Esophagus squamous epithelium (tissue), 5 donors: ENCODE data around the gene MED27. TPM values are rescaled to one million over a fixed set of nuclear protein-coding genes. Genes with fewer than 3 reads are reported as not detected.

Experiments used
- DNase-seq: peaks from one replicate; lab custom pipeline; 2025; lab: John Stamatoyannopoulos, UW
- H3K27ac ChIP-seq, 4 donors: fragments of 200-600 bp; sonication (generic); one replicate each; pipeline ENCODE4 v1.5.1; 2016 to 2019; ENCODE audit warnings: mild to moderate bottlenecking in 1 of 4
- H3K27me3 ChIP-seq, 4 donors: fragments of 200-600 bp; sonication (generic); 1 replicate in 3 of 4; 2 replicates in 1 of 4; pipeline versions ENCODE4 v1.5.1 to v1.6.0; 2017 to 2021; ENCODE audit warnings: antibody characterized with exemption in 1 of 4
- H3K36me3 ChIP-seq, 3 donors: fragments of 200-600 bp; sonication (generic); one replicate each; pipeline ENCODE4 v1.5.1; 2016 to 2019
- H3K4me1 ChIP-seq, 3 donors: fragments of 200-600 bp; sonication (generic); one replicate each; pipeline ENCODE4 v1.5.1; 2017 to 2019
- H3K4me3 ChIP-seq, 4 donors: fragments of 200-600 bp; sonication (generic); 1 replicate in 3 of 4; 2 replicates in 1 of 4; pipeline ENCODE4 v1.5.1; 2016 to 2019; ENCODE audit warnings: mild to moderate bottlenecking in 2 of 4, moderate library complexity in 1 of 4
- H3K9me3 ChIP-seq, 3 donors: fragments of 200-600 bp; sonication (generic); one replicate each; pipeline ENCODE4 v1.5.1; 2016 to 2019
- POLR2A ChIP-seq, 4 donors: fragments of 450-650 bp; IDR thresholded peaks; one replicate each; pipeline ENCODE4 v1.6.1; 2017; ENCODE audit warnings: antibody characterized with exemption in 4 of 4, mild to moderate bottlenecking in 4 of 4, moderate library complexity in 3 of 4
- WGBS, 2 donors: methylation state at CpG; one replicate each; pipeline ENCODE4 v1.1.5; 2018; 5-methylcytosine and 5-hydroxymethylcytosine counted together
- intact Hi-C: fragments of 100-400 bp; cut with DNase I; formaldehyde crosslinking; loops from one replicate; pipeline ENCODE4 v1.15.0; 2022
- total RNA-seq, 4 donors: library from RNA; depleted of rRNA; stranded (reverse); fragments of >200 nt; gene quantifications; one replicate each; pipeline ENCODE4 v1.1.0, GENCODE V29; 2016
- TF ChIP-seq, protein P1 (sequence below), 6 experiments: fragments of 450-650 bp in 4 of 6; fragments of 200-600 bp in 2 of 6; sonication (generic) in 2 of 6; IDR thresholded peaks; one replicate each; pipeline ENCODE4 v1.5.1; 2016 to 2019; ENCODE audit warnings: antibody characterized with exemption in 6 of 6, mild to moderate bottlenecking in 4 of 6, moderate library complexity in 4 of 6
- donor health status: DM: yes; HTN: yes; CAD: no.

Gene MED27
- total RNA-seq, 4 donors from 2014 or later, result 10.6 to 20.0 (median 17.6) TPM

DNA sequence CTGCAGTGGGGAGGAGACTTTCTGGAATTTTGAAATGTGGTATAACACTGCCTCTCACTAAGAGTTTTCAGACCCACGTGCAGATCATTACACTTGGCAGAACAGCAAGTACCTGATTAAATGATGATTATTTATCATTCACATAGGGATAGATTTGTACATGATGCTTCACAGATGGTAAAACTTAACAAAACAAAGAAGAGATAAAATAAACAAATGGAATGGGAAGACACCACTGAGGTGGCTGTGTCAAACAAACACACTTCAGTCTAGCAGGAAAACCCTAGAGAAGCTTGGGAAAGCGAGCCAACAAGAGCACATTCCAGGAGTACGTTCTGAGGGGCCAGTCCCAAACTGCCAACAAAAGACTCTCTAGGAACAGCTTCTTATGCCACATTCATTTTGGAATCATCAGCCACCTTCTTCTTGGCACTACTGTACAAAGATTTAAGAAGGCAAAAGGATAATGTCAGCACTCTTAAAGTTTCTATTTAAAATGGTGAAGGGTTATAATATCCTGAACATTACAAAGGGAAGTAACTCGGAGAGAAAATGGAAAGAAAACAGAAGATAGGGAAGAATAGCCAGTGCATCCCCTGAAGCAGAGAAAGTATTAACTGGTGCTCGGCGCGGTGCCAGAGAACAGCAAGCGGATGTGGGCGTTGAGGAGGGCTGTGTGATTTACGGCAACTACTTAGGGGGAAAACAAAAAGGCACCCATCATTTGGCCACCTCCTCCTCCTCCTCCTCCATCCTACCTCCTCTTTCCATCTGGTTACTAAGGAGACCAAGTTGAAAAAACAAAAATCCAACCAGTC, 1.6 kb downstream of the MED27 start:
- Histone ChIP-seq H3K4me1 (peaks cover 5 to 43% (median 18%) of the 10 kb centered on the region in 3 donors), H3K9me3 (no peaks in the 10 kb centered on the region), H3K36me3 (peaks cover 0 to 39% (median 0%) of the 10 kb centered on the region in 3 donors), H3K27me3 (peaks cover 0 to 3% (median 0%) of the 10 kb centered on the region in 4 donors), H3K4me3 (peak overlapping the region in 3 of 4 donors; percentile 77 to 90 (median 81)), H3K27ac (no peak overlapping the region)
- intact Hi-C loops, result no loop called here
- no peak for DNase-seq
- WGBS, 2 donors, result 38 to 52% methylated on average over 10 of the region's 10 CpGs
- TF ChIP-seq, protein P1, sequence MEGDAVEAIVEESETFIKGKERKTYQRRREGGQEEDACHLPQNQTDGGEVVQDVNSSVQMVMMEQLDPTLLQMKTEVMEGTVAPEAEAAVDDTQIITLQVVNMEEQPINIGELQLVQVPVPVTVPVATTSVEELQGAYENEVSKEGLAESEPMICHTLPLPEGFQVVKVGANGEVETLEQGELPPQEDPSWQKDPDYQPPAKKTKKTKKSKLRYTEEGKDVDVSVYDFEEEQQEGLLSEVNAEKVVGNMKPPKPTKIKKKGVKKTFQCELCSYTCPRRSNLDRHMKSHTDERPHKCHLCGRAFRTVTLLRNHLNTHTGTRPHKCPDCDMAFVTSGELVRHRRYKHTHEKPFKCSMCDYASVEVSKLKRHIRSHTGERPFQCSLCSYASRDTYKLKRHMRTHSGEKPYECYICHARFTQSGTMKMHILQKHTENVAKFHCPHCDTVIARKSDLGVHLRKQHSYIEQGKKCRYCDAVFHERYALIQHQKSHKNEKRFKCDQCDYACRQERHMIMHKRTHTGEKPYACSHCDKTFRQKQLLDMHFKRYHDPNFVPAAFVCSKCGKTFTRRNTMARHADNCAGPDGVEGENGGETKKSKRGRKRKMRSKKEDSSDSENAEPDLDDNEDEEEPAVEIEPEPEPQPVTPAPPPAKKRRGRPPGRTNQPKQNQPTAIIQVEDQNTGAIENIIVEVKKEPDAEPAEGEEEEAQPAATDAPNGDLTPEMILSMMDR (IDR thresholded peaks at IDR 0.05), result no peak
- TF ChIP-seq POLR2A (IDR thresholded peaks at IDR 0.05), result no peak

DNA sequence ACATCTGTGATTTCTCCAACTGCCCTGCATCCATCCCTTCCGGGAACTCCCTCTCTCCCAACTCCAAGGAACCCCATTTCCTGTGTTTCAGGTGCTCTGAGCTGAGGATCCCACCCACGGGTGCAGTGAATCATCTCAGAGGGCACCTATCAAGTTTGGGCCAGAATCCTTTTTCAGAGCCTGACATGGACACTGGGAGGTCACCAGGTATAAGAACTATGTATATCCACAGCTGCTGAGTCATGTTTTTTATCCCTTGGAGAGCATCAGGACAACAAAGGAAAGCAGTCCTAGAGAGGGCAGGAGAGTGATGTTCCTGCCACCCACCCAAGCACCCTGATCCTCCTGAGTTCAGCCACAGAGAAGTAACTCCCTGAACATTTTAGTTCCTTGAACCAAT, 3.8 kb downstream of the MED27 start:
- no peaks in the 10 kb centered on the region for H3K9me3 ChIP-seq
- intact Hi-C loops, result no loop called here
- DNase-seq, result no peak
- H3K27me3 ChIP-seq, result no peaks in the 10 kb centered on the region
- H3K4me3 ChIP-seq, result no peak overlapping the region
- peaks cover 0 to 55% (median 0%) of the 10 kb centered on the region in 3 donors for H3K36me3 ChIP-seq
- no peak for TF ChIP-seq POLR2A (IDR thresholded peaks at IDR 0.05)
- TF ChIP-seq, protein P1 (IDR thresholded peaks at IDR 0.05), result no peak
- 75 to 81% methylated on average over 1 to 2 of the region's 2 CpGs for WGBS, 2 donors
- H3K4me1 ChIP-seq, result peaks cover 5 to 43% (median 18%) of the 10 kb centered on the region in 3 donors
- no peak overlapping the region for H3K27ac ChIP-seq

DNA sequence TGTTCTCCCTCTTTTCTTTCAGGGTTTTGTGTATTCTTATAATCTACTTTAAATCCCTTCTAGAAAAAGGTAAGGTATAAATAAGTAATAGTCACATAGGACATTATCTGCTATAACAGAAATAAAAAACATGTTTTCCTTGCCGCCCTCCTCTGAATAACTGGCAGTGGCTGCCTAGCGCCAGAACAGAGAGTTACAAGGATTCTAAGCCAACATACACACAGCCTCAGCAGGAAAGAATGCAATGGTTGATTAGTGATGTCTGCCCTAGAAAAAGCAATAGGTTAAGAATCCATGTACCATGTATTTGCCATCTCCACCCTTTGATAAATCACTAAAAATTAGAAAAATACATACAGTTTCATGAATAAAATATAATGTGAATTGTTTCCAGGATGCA, 4.9 kb downstream of the MED27 start:
- H3K27me3 ChIP-seq, result no peaks in the 10 kb centered on the region
- TF ChIP-seq, protein P1 (IDR thresholded peaks at IDR 0.05), result no peak
- no peak for TF ChIP-seq POLR2A (IDR thresholded peaks at IDR 0.05)
- H3K27ac ChIP-seq, result no peak overlapping the region
- H3K9me3 ChIP-seq, result no peaks in the 10 kb centered on the region
- peaks cover 0 to 65% (median 0%) of the 10 kb centered on the region in 3 donors for H3K36me3 ChIP-seq
- peaks cover 5 to 38% (median 15%) of the 10 kb centered on the region in 3 donors for H3K4me1 ChIP-seq
- H3K4me3 ChIP-seq, result no peak overlapping the region
- WGBS, 2 donors, result 81 to 97% methylated on average over 2 of the region's 2 CpGs
- intact Hi-C loops, result no loop called here
- no peak for DNase-seq

DNA sequence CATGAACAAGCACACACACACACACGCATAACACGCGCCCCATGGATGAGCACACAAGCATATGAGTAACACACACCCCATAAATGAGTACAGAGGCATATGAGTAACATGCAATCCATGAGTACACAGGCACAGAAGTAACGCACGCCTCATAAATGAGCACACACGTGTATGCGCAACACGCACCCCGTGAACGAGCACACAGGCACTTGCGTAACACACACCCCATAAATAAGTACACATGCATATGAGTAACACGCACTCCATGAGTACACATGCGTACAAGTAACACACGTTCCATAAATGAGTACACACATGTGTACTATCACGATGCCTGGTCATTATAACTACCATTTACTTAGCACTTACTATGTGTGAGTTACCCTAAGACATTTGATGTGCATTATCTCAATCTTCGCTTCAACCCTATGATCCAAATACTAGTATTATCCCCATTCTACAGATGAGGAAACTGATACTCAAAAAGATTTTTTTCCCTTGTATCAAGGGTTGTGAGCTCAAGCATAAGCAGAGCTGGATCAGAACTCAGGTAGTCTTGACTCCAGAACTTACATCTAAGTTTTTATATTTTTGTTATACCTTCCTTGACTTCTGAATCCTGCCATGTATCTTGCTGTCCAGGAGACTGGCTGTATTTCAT, 7.7 kb downstream of the MED27 start:
- intact Hi-C loops, result no loop called here
- DNase-seq, result no peak
- H3K36me3 ChIP-seq, result peaks cover 0 to 87% (median 0%) of the 10 kb centered on the region in 3 donors
- WGBS, 2 donors, result 96% methylated on average over 16 of the region's 16 CpGs
- peaks cover 0 to 15% (median 0%) of the 10 kb centered on the region in 3 donors for H3K4me1 ChIP-seq
- no peak overlapping the region for H3K4me3 ChIP-seq
- H3K27ac ChIP-seq, result no peak overlapping the region
- no peaks in the 10 kb centered on the region for H3K27me3 ChIP-seq
- TF ChIP-seq POLR2A (IDR thresholded peaks at IDR 0.05), result no peak
- TF ChIP-seq, protein P1 (IDR thresholded peaks at IDR 0.05), result no peak
- no peaks in the 10 kb centered on the region for H3K9me3 ChIP-seq
